Adipocyte (in vitro differentiated cells): Measurements from ENCODE around the gene CACNA1H.

Experiments used
- DNase-seq: peaks from one replicate; pipeline ENCODE4 v3.0.0-alpha.2; 2015; ENCODE audit warnings: low read depth
- H3K27me3 ChIP-seq: replicated peaks from 2 replicates; pipeline ENCODE4 v1.7.0; 2013; ENCODE audit warnings: mild to moderate bottlenecking, low read length, moderate library complexity; ENCODE audit not compliant: control insufficient read depth, insufficient read depth
- H3K36me3 ChIP-seq: 2 replicates; pipeline ENCODE4 v1.7.0; 2013; ENCODE audit warnings: low read length, mild to moderate bottlenecking, moderate library complexity; ENCODE audit not compliant: control insufficient read depth, insufficient read depth, severe bottlenecking
- H3K4me1 ChIP-seq: 2 replicates; pipeline ENCODE4 v1.7.0; 2013; ENCODE audit warnings: mild to moderate bottlenecking, low read length, moderate library complexity; ENCODE audit not compliant: control insufficient read depth, insufficient read depth
- H3K4me3 ChIP-seq: 2 replicates; pipeline ENCODE4 v1.7.0; 2013; ENCODE audit warnings: mild to moderate bottlenecking, low read length, moderate library complexity
- H3K9ac ChIP-seq: 2 replicates; pipeline ENCODE4 v1.7.0; 2013; ENCODE audit warnings: mild to moderate bottlenecking, low read length, moderate library complexity
- H3K9me3 ChIP-seq: 2 replicates; pipeline ENCODE4 v1.7.0; 2013; ENCODE audit warnings: mild to moderate bottlenecking, low read length, moderate library complexity; ENCODE audit not compliant: control insufficient read depth

CACNA1H gene

GRCh38 chr16:1113889-1114526 lies 38.9 kb upstream of the CACNA1H start:
- H3K9ac ChIP-seq: no peak overlapping the region
- no peaks in the 10 kb centered on the region for H3K9me3 ChIP-seq
- H3K4me3 ChIP-seq: no peak overlapping the region
- no peaks in the 10 kb centered on the region for H3K36me3 ChIP-seq
- no peaks in the 10 kb centered on the region for H3K4me1 ChIP-seq
- peaks cover 44% of the 10 kb centered on the region for H3K27me3 ChIP-seq
- no peak for DNase-seq

- Histone ChIP-seq H3K27me3 (peaks cover 27% of the 10 kb centered on the region), H3K4me3 (no peak overlapping the region), H3K9ac (no peak overlapping the region), H3K36me3 (no peaks in the 10 kb centered on the region), H3K4me1 (no peaks in the 10 kb centered on the region), H3K9me3 (no peaks in the 10 kb centered on the region)
- DNase-seq: no peak
These were observed 36.2 kb upstream of the CACNA1H start for GRCh38 chr16:1116693-1117077.

- DNase-seq: no peak
- Histone ChIP-seq H3K27me3 (peaks cover 21% of the 10 kb centered on the region), H3K4me3 (no peak overlapping the region)
These were observed 35.6 kb upstream of the CACNA1H start for GRCh38 chr16:1117176-1117900.

GRCh38 chr16:1117926-1118325 lies 35.0 kb upstream of the CACNA1H start:
- no peaks in the 10 kb centered on the region for H3K9me3 ChIP-seq
- no peak overlapping the region for H3K4me3 ChIP-seq
- H3K36me3 ChIP-seq: no peaks in the 10 kb centered on the region
- H3K27me3 ChIP-seq: peaks cover 17% of the 10 kb centered on the region
- DNase-seq: no peak
- H3K4me1 ChIP-seq: no peaks in the 10 kb centered on the region
- no peak overlapping the region for H3K9ac ChIP-seq

More at GRCh38 chr16:1117176-1117900, 35.6 kb upstream of the CACNA1H start:
- H3K4me1 ChIP-seq: no peaks in the 10 kb centered on the region
- H3K9me3 ChIP-seq: no peaks in the 10 kb centered on the region
- no peaks in the 10 kb centered on the region for H3K36me3 ChIP-seq
- H3K9ac ChIP-seq: no peak overlapping the region

GRCh38 chr16:1119129-1119528 lies 33.8 kb upstream of the CACNA1H start:
- H3K4me1 ChIP-seq: no peaks in the 10 kb centered on the region
- H3K36me3 ChIP-seq: no peaks in the 10 kb centered on the region
- H3K9ac ChIP-seq: no peak overlapping the region
- no peaks in the 10 kb centered on the region for H3K9me3 ChIP-seq
- DNase-seq: no peak
- peaks cover 16% of the 10 kb centered on the region for H3K27me3 ChIP-seq
- H3K4me3 ChIP-seq: no peak overlapping the region

- no peaks in the 10 kb centered on the region for H3K36me3 ChIP-seq
- H3K9me3 ChIP-seq: no peaks in the 10 kb centered on the region
- peaks cover 17% of the 10 kb centered on the region for H3K27me3 ChIP-seq
- no peak overlapping the region for H3K9ac ChIP-seq
- H3K4me3 ChIP-seq: no peak overlapping the region
- no peaks in the 10 kb centered on the region for H3K4me1 ChIP-seq
- no peak for DNase-seq
These were observed 32.9 kb upstream of the CACNA1H start for GRCh38 chr16:1119766-1120576.

GRCh38 chr16:1120577-1120941 lies 32.3 kb upstream of the CACNA1H start:
- no peaks in the 10 kb centered on the region for H3K4me1 ChIP-seq
- no peaks in the 10 kb centered on the region for H3K36me3 ChIP-seq
- no peaks in the 10 kb centered on the region for H3K9me3 ChIP-seq
- H3K9ac ChIP-seq: no peak overlapping the region
- no peak for DNase-seq
- no peak overlapping the region for H3K4me3 ChIP-seq
- H3K27me3 ChIP-seq: peaks cover 20% of the 10 kb centered on the region

GRCh38 chr16:1121009-1121408 lies 31.9 kb upstream of the CACNA1H start:
- Histone ChIP-seq H3K9ac (no peak overlapping the region), H3K4me3 (no peak overlapping the region), H3K4me1 (no peaks in the 10 kb centered on the region), H3K27me3 (peaks cover 23% of the 10 kb centered on the region), H3K9me3 (no peaks in the 10 kb centered on the region), H3K36me3 (no peaks in the 10 kb centered on the region)
- DNase-seq: no peak

GRCh38 chr16:1121601-1122397 lies 31.1 kb upstream of the CACNA1H start:
- H3K9me3 ChIP-seq: no peaks in the 10 kb centered on the region
- peaks cover 24% of the 10 kb centered on the region for H3K27me3 ChIP-seq
- H3K9ac ChIP-seq: no peak overlapping the region
- no peak for DNase-seq
- H3K4me1 ChIP-seq: no peaks in the 10 kb centered on the region
- no peaks in the 10 kb centered on the region for H3K36me3 ChIP-seq
- H3K4me3 ChIP-seq: no peak overlapping the region

- H3K4me1 ChIP-seq: no peaks in the 10 kb centered on the region
- H3K9me3 ChIP-seq: no peaks in the 10 kb centered on the region
- H3K4me3 ChIP-seq: no peak overlapping the region
- H3K36me3 ChIP-seq: no peaks in the 10 kb centered on the region
- no peak overlapping the region for H3K9ac ChIP-seq
- H3K27me3 ChIP-seq: peaks cover 22% of the 10 kb centered on the region
- no peak for DNase-seq
These were observed 30.5 kb upstream of the CACNA1H start for GRCh38 chr16:1122398-1122765.
